Endodermal cell (in vitro differentiated cells): ENCODE measurements around the gene MORC3. TPM values are rescaled to one million over a fixed set of nuclear protein-coding genes. Genes with fewer than 3 reads are reported as not detected.
"Not testable (repeated sequence)": the region's sequence is repeated elsewhere in the genome, so short reads cannot be mapped to it uniquely, and the experiment has no call there.

Source experiments
- DNase-seq: peaks from one replicate; pipeline ENCODE4 v3.0.0-alpha.2; 2017
- H3K27ac ChIP-seq: 2 replicates; pipeline ENCODE4 v1.5.1; 2013; ENCODE audit warnings: mild to moderate bottlenecking, low read depth, low read length, moderate library complexity
- H3K27me3 ChIP-seq: 2 replicates; pipeline ENCODE4 v1.6.1; 2013; ENCODE audit warnings: mild to moderate bottlenecking, low read length, moderate library complexity; ENCODE audit not compliant: insufficient read depth, control insufficient read depth, poor library complexity, severe bottlenecking
- H3K36me3 ChIP-seq: 2 replicates; pipeline ENCODE4 v1.7.0; 2013; ENCODE audit warnings: mild to moderate bottlenecking, low read length, moderate library complexity; ENCODE audit not compliant: control insufficient read depth, insufficient read depth
- H3K4me1 ChIP-seq: one replicate; pipeline ENCODE4 v1.7.0; 2013; ENCODE audit warnings: low read length; ENCODE audit not compliant: control insufficient read depth, insufficient read depth
- H3K4me3 ChIP-seq: 2 replicates; pipeline ENCODE4 v1.5.1; 2013; ENCODE audit warnings: mild to moderate bottlenecking, low read length, moderate library complexity
- H3K9ac ChIP-seq: 2 replicates; pipeline ENCODE4 v1.6.1; 2013; ENCODE audit warnings: mild to moderate bottlenecking, low read length, moderate library complexity; ENCODE audit not compliant: poor library complexity, severe bottlenecking; ENCODE audit errors: extremely low read depth
- H3K9me3 ChIP-seq: 2 replicates; pipeline ENCODE4 v1.6.1; 2013; ENCODE audit warnings: mild to moderate bottlenecking, low read length, moderate library complexity; ENCODE audit not compliant: control insufficient read depth
- H3K27ac Mint-ChIP-seq: 2 replicates; pipeline ENCODE4 v1.8.0; 2020; ENCODE audit warnings: mixed read lengths
- H3K27me3 Mint-ChIP-seq: 2 replicates; pipeline ENCODE4 v1.8.0; 2021; ENCODE audit warnings: mild to moderate bottlenecking, mixed read lengths; ENCODE audit not compliant: insufficient read depth
- H3K36me3 Mint-ChIP-seq: 2 replicates; pipeline ENCODE4 v1.8.0; 2020; ENCODE audit warnings: low read depth, mixed read lengths
- H3K4me1 Mint-ChIP-seq: 2 replicates; pipeline ENCODE4 v1.8.0; 2020; ENCODE audit warnings: mixed read lengths
- H3K4me3 Mint-ChIP-seq: 2 replicates; pipeline ENCODE4 v1.8.0; 2020; ENCODE audit warnings: mild to moderate bottlenecking, moderate library complexity, mixed read lengths
- H3K9me3 Mint-ChIP-seq: 2 replicates; pipeline ENCODE4 v1.8.0; 2020; ENCODE audit warnings: mild to moderate bottlenecking, mixed read lengths
- WGBS, 2 experiments: methylation state at CpG; one replicate each; pipeline versions ENCODE4 v1.1.5 to v1.1.7; 2013; ENCODE audit warnings: missing lambda C conversion rate in 2 of 2, mixed read lengths in 1 of 2; ENCODE audit not compliant: insufficient coverage in 1 of 2, insufficient read length in 1 of 2; 5-methylcytosine and 5-hydroxymethylcytosine counted together
- total RNA-seq, 2 donors: library from RNA; stranded (reverse); fragmentation: NEBNext Ultra II Directional in 1 of 2; extraction: Animal tissue kit (Norgen Biotek cat#: 25700) in 1 of 2; gene quantifications; 2 replicates in 1 of 2; 3 replicates in 1 of 2; pipeline ENCODE4 v1.2.1, GENCODE V29; 2021
- TF ChIP-seq, protein P1 (sequence below): fragments of 200-600 bp; sonication (generic); conservative IDR thresholded peaks from 2 replicates; pipeline ENCODE4 v1.5.0; 2021; ENCODE audit warnings: antibody characterized with exemption, mild to moderate bottlenecking

The MORC3 gene
- total RNA-seq, 2 donors from 2014 or later: 17.8 to 23.3 TPM

DNA sequence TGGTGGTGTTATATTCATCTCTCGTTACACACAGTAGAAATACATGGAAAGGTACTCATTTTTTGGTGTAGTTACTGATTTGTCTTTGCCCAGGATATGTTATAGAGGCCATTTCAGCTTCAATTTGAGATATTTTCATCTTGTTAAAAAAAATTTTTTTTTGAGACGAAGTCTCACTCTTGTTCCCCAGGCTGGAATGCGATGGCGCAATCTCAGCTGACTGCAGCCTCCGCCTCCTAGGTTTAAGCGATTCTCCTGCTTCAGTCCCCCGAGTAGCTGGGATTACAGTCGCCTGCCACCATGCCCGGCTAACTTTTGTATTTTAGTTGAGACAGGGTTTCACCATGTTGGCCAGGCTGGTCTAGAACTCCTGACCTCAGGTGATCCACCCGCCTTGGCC, 19.0 kb downstream of the MORC3 start:
- no peaks in the 10 kb centered on the region for H3K4me1 ChIP-seq
- Mint-ChIP-seq H3K9me3 (no peaks in the 10 kb centered on the region), H3K4me1 (no peaks in the 10 kb centered on the region), H3K27ac (no peak overlapping the region), H3K36me3 (peaks cover 70% of the 10 kb centered on the region), H3K4me3 (no peak overlapping the region), H3K27me3 (no peaks in the 10 kb centered on the region)
- H3K9ac ChIP-seq: no peak overlapping the region
- TF ChIP-seq, protein P1, sequence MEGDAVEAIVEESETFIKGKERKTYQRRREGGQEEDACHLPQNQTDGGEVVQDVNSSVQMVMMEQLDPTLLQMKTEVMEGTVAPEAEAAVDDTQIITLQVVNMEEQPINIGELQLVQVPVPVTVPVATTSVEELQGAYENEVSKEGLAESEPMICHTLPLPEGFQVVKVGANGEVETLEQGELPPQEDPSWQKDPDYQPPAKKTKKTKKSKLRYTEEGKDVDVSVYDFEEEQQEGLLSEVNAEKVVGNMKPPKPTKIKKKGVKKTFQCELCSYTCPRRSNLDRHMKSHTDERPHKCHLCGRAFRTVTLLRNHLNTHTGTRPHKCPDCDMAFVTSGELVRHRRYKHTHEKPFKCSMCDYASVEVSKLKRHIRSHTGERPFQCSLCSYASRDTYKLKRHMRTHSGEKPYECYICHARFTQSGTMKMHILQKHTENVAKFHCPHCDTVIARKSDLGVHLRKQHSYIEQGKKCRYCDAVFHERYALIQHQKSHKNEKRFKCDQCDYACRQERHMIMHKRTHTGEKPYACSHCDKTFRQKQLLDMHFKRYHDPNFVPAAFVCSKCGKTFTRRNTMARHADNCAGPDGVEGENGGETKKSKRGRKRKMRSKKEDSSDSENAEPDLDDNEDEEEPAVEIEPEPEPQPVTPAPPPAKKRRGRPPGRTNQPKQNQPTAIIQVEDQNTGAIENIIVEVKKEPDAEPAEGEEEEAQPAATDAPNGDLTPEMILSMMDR: no peak
- WGBS, 2 experiments: 95 to 96% methylated on average over 9 to 10 of the region's 10 CpGs
- no peak overlapping the region for H3K4me3 ChIP-seq
- no peaks in the 10 kb centered on the region for H3K9me3 ChIP-seq
- H3K27ac ChIP-seq: no peak overlapping the region
- no peaks in the 10 kb centered on the region for H3K27me3 ChIP-seq
- DNase-seq: no peak
- H3K36me3 ChIP-seq: peaks cover 81% of the 10 kb centered on the region

DNA sequence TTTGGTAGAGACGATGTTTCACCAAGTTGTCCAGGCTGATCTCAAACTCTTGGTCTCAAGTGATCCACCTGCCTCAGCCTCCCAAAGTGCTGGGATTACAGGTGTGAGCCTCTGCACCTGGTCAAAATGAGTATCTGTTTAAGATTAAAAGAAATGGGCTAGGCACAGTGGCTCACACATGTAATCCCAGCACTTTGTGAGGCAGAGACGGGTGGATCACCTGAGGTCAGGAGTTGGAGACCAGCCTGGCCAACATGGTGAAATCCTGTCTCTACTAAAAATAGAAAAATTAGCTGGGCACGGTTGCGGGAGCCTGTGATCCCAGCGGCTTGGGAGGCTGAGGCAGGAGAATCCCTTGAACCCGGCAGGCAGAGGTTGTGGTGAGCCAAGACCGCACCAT, 22.6 kb downstream of the MORC3 start:
- H3K27ac ChIP-seq, H3K9ac ChIP-seq, H3K4me3 ChIP-seq, H3K9me3 ChIP-seq, DNase-seq, H3K27me3 ChIP-seq, H3K4me3 Mint-ChIP-seq, H3K9me3 Mint-ChIP-seq, H3K27me3 Mint-ChIP-seq, H3K4me1 Mint-ChIP-seq, H3K27ac Mint-ChIP-seq, H3K4me1 ChIP-seq: not testable (repeated sequence)
- peaks cover 69% of the 10 kb centered on the region for H3K36me3 Mint-ChIP-seq
- WGBS, 2 experiments: 94 to 98% methylated on average over 6 to 7 of the region's 7 CpGs
- peaks cover 88% of the 10 kb centered on the region for H3K36me3 ChIP-seq

DNA sequence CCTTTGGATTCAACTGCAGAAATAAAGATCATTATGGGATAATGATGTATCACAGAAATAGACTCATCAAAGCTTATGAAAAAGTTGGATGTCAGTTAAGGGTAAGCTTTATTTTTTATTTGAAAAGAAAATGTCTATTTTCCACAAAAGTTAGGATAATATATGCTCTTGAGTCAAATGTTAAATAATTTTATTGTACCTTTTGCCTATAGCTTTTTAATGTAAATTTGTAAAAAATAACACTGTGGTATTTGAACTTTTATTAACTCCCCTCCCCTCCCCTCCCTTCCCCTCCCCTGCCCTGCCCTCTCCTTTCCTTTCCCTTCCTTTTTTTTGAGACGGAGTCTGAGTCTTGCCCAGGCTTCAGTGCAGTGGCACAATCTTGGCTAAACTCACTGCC, 24.9 kb downstream of the MORC3 start:
- H3K27ac ChIP-seq: no peak overlapping the region
- H3K27me3 ChIP-seq: no peaks in the 10 kb centered on the region
- no peak overlapping the region for H3K9ac ChIP-seq
- H3K4me3 Mint-ChIP-seq: no peak overlapping the region
- peaks cover 65% of the 10 kb centered on the region for H3K36me3 Mint-ChIP-seq
- H3K9me3 ChIP-seq: no peaks in the 10 kb centered on the region
- H3K4me3 ChIP-seq: no peak overlapping the region
- H3K4me1 ChIP-seq: no peaks in the 10 kb centered on the region
- H3K9me3 Mint-ChIP-seq: no peaks in the 10 kb centered on the region
- no peaks in the 10 kb centered on the region for H3K27me3 Mint-ChIP-seq
- TF ChIP-seq, protein P1: no peak
- H3K36me3 ChIP-seq: peaks cover 87% of the 10 kb centered on the region
- WGBS, 2 experiments: 86 to 96% methylated on average over 1 of the region's 1 CpG
- no peaks in the 10 kb centered on the region for H3K4me1 Mint-ChIP-seq
- H3K27ac Mint-ChIP-seq: no peak overlapping the region
- DNase-seq: no peak

DNA sequence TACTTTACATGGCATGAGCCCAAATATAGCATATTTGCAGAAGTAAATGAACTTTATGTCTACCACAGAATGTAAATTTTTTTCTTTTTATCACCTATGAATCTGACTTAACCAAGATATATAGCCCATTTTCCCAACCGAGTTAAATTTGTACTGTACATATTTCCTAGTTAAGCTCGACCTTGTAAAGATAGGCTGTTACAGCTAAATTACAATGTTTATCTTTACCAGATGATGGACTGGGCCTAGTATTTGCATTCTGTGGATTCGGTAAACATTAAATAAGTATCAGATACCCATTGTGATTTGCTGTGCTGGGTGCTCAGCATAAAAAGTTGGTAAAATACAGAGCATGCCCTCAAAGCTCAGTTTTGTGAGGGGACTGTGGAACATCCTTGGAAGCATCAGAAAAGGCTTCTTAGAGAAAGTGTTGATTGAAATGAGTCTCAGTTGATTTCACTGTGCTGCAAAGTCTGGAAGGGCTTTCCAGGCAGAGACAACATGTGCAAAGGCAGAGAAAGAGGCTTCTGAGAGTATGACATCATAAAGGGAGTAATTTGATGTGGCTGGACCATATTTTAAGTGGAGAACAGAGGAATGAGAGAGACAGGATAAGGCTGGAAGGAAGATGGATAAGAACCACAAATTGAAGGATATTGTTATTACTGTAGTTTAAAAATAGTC, 27.4 kb downstream of the MORC3 start:
- Mint-ChIP-seq H3K36me3 (peaks cover 65% of the 10 kb centered on the region), H3K27ac (no peak overlapping the region), H3K27me3 (no peaks in the 10 kb centered on the region), H3K4me3 (no peak overlapping the region), H3K9me3 (no peaks in the 10 kb centered on the region), H3K4me1 (no peaks in the 10 kb centered on the region)
- no peak for DNase-seq
- H3K9me3 ChIP-seq: no peaks in the 10 kb centered on the region
- H3K36me3 ChIP-seq: peaks cover 89% of the 10 kb centered on the region
- TF ChIP-seq, protein P1: no peak
- H3K4me3 ChIP-seq: no peak overlapping the region
- H3K27ac ChIP-seq: no peak overlapping the region
- H3K27me3 ChIP-seq: no peaks in the 10 kb centered on the region
- WGBS, 2 experiments: 92 to 94% methylated on average over 3 of the region's 3 CpGs
- no peak overlapping the region for H3K9ac ChIP-seq
- no peaks in the 10 kb centered on the region for H3K4me1 ChIP-seq
